GM12865 (cell line): ENCODE results near the gene MAS1.

Source experiments
- DNase-seq: peaks from one replicate; pipeline ENCODE4 v3.0.0; 2010; ENCODE audit warnings: low read depth
- H3K4me3 ChIP-seq: 2 replicates; pipeline ENCODE4 v1.5.1; 2011; ENCODE audit warnings: mild to moderate bottlenecking, low read depth, low read length, control low read depth
- TF ChIP-seq, protein P1 (sequence below): IDR thresholded peaks from 2 replicates; pipeline ENCODE4 v1.5.1; 2011; ENCODE audit warnings: low read length, control low read depth, low read depth, inconsistent platforms; ENCODE audit not compliant: insufficient read depth; ENCODE audit errors: missing control alignments

MAS1 gene

DNA sequence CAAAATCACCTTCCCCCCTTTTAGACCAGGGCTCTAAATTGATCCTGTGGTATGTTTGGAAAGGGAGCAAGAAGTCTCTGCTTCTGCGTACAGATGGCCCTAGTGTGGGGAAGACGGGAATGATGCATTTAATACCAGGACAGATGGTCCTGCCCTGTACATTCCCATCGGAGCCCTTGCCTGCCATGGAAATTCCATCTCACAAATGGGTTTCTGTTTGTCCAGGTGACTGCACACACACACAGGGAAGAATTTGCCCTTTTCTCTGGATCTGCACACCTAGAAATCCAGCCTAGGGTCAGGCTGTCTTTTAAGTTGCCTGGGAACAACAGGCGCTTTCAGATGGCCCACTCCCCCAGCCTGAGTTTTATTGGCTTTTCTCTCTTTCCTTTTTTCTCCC lies 1.3 kb downstream of the MAS1 start:
- TF ChIP-seq, protein P1, sequence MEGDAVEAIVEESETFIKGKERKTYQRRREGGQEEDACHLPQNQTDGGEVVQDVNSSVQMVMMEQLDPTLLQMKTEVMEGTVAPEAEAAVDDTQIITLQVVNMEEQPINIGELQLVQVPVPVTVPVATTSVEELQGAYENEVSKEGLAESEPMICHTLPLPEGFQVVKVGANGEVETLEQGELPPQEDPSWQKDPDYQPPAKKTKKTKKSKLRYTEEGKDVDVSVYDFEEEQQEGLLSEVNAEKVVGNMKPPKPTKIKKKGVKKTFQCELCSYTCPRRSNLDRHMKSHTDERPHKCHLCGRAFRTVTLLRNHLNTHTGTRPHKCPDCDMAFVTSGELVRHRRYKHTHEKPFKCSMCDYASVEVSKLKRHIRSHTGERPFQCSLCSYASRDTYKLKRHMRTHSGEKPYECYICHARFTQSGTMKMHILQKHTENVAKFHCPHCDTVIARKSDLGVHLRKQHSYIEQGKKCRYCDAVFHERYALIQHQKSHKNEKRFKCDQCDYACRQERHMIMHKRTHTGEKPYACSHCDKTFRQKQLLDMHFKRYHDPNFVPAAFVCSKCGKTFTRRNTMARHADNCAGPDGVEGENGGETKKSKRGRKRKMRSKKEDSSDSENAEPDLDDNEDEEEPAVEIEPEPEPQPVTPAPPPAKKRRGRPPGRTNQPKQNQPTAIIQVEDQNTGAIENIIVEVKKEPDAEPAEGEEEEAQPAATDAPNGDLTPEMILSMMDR: no peak
- DNase-seq: no peak
- H3K4me3 ChIP-seq: no peak overlapping the region

DNA sequence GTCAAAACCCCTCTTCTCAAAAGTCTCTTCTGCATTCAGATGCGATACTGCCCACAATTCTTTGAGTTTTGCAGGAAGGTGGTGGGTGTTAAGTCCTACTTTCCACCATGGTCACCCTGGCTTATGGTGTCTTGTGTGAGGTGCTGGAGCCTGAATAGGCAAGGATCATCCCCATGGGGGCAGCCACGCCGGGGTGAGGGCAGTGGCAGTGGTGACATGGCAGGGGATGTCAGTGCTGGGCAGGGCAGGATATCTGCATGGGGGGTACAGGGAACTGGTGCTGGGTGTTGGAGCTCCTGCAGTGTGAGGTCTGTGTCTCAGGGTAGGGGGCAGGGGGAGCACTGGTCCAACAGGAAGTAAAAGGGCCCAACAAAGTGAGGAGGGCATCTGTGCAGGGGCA lies 2.3 kb downstream of the MAS1 start:
- no peak overlapping the region for H3K4me3 ChIP-seq
- TF ChIP-seq, protein P1: no peak
- DNase-seq: no peak

DNA sequence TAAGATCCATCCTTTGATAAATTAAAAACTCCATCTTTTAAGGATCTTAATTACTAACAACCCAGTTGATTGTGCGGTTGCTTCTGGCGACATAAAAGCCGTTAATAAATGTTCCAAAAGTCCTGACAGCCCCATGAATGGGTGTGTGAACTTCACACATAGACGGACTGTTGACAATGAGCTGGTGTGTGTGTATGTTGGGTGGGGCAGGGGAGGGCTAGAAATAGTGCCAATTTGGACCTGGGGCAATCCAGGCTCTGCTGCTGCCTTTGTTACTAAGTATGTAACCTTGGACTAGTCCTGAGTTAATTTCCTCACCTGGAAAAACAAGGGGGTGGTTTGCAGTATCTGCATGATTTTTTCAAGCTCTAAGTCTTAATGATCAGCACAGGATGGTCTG lies 4.2 kb downstream of the MAS1 start:
- H3K4me3 ChIP-seq: no peak overlapping the region
- DNase-seq: no peak
- TF ChIP-seq, protein P1: no peak

DNA sequence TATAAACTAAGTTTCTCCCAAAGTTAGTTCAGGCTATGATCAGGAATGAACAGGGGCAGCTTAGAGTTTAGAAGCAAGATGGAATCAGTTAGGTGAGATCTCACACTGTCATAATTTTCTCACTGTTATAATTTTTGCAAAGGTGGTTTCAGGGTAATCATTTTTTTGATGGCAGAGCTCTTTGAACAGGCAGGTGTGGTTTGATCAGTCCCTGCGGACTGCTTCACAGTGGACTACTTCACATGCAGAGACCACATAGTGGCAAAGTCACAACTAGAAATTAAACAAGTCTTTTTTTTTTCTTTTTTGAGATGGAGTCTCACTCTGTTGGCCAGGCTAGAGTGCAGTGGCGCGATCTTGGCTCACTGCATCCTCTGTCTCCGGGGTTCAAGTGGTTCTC lies 6.8 kb downstream of the MAS1 start:
- no peak overlapping the region for H3K4me3 ChIP-seq
- TF ChIP-seq, protein P1: no peak
- no peak for DNase-seq

DNA sequence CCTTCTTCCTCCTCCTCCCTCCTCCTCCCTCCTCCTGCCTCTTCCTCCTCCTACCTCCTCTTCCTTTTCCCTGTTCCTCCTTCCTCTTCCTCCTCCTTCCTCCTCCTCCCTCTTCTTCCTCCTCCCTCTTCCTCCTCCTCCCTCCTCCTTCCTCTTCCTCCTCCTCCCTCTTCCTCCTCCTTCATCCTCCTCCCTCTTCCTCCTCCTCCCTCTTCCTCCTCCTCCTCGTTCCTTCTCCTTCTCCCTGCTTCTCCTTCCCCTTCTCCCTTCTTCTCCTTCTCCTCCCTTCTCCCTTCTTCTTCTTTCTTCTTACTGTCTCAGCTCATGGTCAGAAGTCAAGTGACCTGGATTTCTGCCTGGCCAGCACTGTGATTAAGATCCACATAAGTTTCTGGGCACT lies 7.7 kb downstream of the MAS1 start:
- no peak overlapping the region for H3K4me3 ChIP-seq
- TF ChIP-seq, protein P1: no peak
- DNase-seq: no peak

DNA sequence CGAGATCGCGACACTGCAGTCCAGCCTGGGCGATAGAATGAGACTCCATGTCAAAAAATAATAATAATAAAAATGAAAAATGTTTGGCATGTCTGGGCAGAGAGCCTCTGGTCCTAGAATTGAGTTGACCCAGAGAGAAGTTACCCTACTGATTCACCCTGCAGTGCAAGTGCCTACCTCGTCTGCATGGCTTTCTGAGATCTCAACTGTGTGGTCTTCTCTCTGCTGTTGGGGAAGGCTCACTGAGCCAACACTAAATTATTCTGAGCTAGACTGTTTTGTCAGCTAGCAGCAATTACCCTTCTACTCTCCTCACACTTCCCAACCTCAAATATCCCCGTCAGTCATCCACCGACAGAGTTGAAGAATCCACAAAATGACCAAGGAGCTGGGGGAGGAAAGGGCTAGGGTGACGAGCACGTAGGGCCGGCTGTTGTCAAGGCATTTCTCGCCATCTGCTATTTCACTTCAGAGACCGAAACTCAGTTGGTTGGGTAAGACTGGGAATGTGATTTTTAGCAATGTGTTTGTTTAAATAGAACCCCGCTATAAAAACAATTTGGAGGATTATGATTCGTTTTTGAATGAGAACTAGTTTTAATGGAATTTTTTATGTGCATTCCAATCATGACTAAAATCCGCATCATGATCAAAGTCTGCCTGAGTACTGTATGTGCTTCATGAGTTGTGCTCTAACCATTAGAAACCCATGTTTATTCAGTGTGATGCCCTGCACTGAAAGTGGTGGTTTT lies 9.4 kb downstream of the MAS1 start:
- no peak for DNase-seq
- TF ChIP-seq, protein P1: no peak
- H3K4me3 ChIP-seq: no peak overlapping the region

DNA sequence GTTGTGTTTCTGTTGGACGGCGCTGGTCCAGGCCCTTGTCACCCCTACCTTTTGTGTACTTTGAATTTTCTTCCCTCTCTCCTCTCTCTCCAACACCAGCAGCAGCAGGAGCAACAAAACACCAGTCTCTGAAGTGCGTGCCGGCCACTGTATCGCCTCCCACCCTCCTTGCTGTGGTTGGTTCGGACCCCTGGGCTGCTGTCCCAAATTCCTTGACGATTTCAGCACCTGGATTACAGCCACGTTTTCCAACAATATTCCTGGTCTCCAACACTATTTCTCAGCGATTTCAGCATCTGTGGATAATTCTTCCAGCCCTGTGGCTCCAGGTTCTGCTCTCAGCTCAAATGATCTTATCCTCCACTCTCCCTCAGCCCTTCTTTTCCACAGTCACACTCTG lies 11.8 kb downstream of the MAS1 start:
- TF ChIP-seq, protein P1: no peak
- no peak for DNase-seq

More for the DNA sequence above, 11.8 kb downstream of the MAS1 start:
- no peak overlapping the region for H3K4me3 ChIP-seq
